CD14-positive monocyte (primary cell): ENCODE results near the gene GSE1. TPM values are rescaled to one million over a fixed set of nuclear protein-coding genes. Genes with fewer than 3 reads are reported as not detected.

ENCODE experiments used
- DNase-seq, 3 donors: peaks; one replicate each; pipeline ENCODE4 v3.0.0-alpha.2; 2011 to 2022
- H2AFZ ChIP-seq: 2 replicates; pipeline ENCODE4 v1.6.0; 2012; ENCODE audit warnings: mild to moderate bottlenecking, low read depth, low read length, inconsistent platforms; ENCODE audit not compliant: insufficient read depth, poor library complexity, severe bottlenecking
- H3K27ac ChIP-seq, 2 donors: 1 replicate in 1 of 2; 2 replicates in 1 of 2; pipeline ENCODE4 v1.5.1; 2012 to 2013; ENCODE audit warnings: low read length in 2 of 2, control low read depth in 1 of 2, inconsistent platforms in 1 of 2, low read depth in 1 of 2, mild to moderate bottlenecking in 1 of 2
- H3K27me3 ChIP-seq, 2 donors: one replicate each; pipeline versions ENCODE4 v1.6.0 to v1.6.1; 2011 to 2013; ENCODE audit warnings: low read length in 2 of 2; ENCODE audit not compliant: control insufficient read depth in 2 of 2, insufficient read depth in 2 of 2
- H3K36me3 ChIP-seq, 2 donors: replicated peaks in 1 of 2; 1 replicate in 1 of 2; 2 replicates in 1 of 2; pipeline versions ENCODE4 v1.5.1 to v1.6.1; 2012 to 2013; ENCODE audit warnings: low read length in 2 of 2, control low read depth in 1 of 2, inconsistent platforms in 1 of 2, mild to moderate bottlenecking in 1 of 2; ENCODE audit not compliant: insufficient read depth in 2 of 2, control insufficient read depth in 1 of 2
- H3K4me1 ChIP-seq, 2 donors: 1 replicate in 1 of 2; 2 replicates in 1 of 2; pipeline versions ENCODE4 v1.5.1 to v1.6.1; 2012 to 2013; ENCODE audit warnings: low read length in 2 of 2, control low read depth in 1 of 2, inconsistent platforms in 1 of 2, mild to moderate bottlenecking in 1 of 2, moderate library complexity in 1 of 2; ENCODE audit not compliant: insufficient read depth in 2 of 2, control insufficient read depth in 1 of 2
- H3K4me2 ChIP-seq: replicated peaks from 2 replicates; pipeline ENCODE3; 2012; ENCODE audit warnings: low read length, moderate library complexity, mild to moderate bottlenecking; ENCODE audit not compliant: poor library complexity, severe bottlenecking; ENCODE audit errors: extremely low read depth
- H3K4me3 ChIP-seq, 3 experiments: fragments of 200-600 bp in 1 of 3; sonication (generic) in 1 of 3; replicated peaks in 1 of 3; 1 replicate in 2 of 3; 2 replicates in 1 of 3; pipeline ENCODE4 v1.5.1; 2011 to 2013; ENCODE audit warnings: low read length in 3 of 3, mild to moderate bottlenecking in 3 of 3, control low read depth in 2 of 3, low read depth in 2 of 3, inconsistent platforms in 1 of 3, moderate library complexity in 1 of 3
- H3K79me2 ChIP-seq: 2 replicates; pipeline ENCODE4 v1.6.0; 2012; ENCODE audit warnings: mild to moderate bottlenecking, control low read depth, inconsistent platforms, low read length, moderate library complexity; ENCODE audit not compliant: insufficient read depth
- H3K9ac ChIP-seq: 2 replicates; pipeline ENCODE4 v1.6.0; 2017; ENCODE audit warnings: low read length, mild to moderate bottlenecking; ENCODE audit not compliant: insufficient read depth, poor library complexity, severe bottlenecking
- H3K9me3 ChIP-seq, 2 donors: replicated peaks in 1 of 2; 1 replicate in 1 of 2; 2 replicates in 1 of 2; pipeline versions ENCODE4 v1.5.1 to v1.6.1; 2012 to 2013; ENCODE audit warnings: low read length in 2 of 2, control low read depth in 1 of 2; ENCODE audit not compliant: control insufficient read depth in 1 of 2, insufficient read depth in 1 of 2
- H4K20me1 ChIP-seq: 2 replicates; pipeline ENCODE4 v1.6.0; 2012; ENCODE audit warnings: mild to moderate bottlenecking, low read length, control low read depth, moderate library complexity; ENCODE audit not compliant: insufficient read depth
- H3K27ac Mint-ChIP-seq, 7 donors: one replicate each; pipeline ENCODE4 v1.8.0; 2020; ENCODE audit warnings: mild to moderate bottlenecking in 7 of 7, mixed read lengths in 7 of 7, moderate library complexity in 6 of 7, inconsistent platforms in 2 of 7
- H3K27me3 Mint-ChIP-seq, 3 donors: one replicate each; pipeline ENCODE4 v1.8.0; 2021 to 2022; ENCODE audit warnings: low read depth in 3 of 3, mild to moderate bottlenecking in 3 of 3, mixed read lengths in 3 of 3, moderate library complexity in 3 of 3, inconsistent platforms in 1 of 3
- H3K36me3 Mint-ChIP-seq, 2 donors: one replicate each; pipeline ENCODE4 v1.8.0; 2020; ENCODE audit warnings: mixed read lengths in 2 of 2, inconsistent platforms in 1 of 2, mild to moderate bottlenecking in 1 of 2
- H3K4me1 Mint-ChIP-seq: one replicate; pipeline ENCODE4 v1.8.0; 2020; ENCODE audit warnings: mild to moderate bottlenecking, mixed read lengths
- H3K4me3 Mint-ChIP-seq, 2 donors: one replicate each; pipeline ENCODE4 v1.8.0; 2020; ENCODE audit warnings: mild to moderate bottlenecking in 2 of 2, mixed read lengths in 2 of 2, moderate library complexity in 1 of 2
- H3K9me3 Mint-ChIP-seq, 7 donors: one replicate each; pipeline ENCODE4 v1.8.0; 2020 to 2022; ENCODE audit warnings: mixed read lengths in 7 of 7, mild to moderate bottlenecking in 6 of 7, moderate library complexity in 6 of 7, inconsistent platforms in 2 of 7
- WGBS: methylation state at CpG from one replicate; pipeline ENCODE4 v1.1.5; 2013; ENCODE audit warnings: missing lambda C conversion rate; ENCODE audit not compliant: insufficient coverage; 5-methylcytosine and 5-hydroxymethylcytosine counted together
- intact Hi-C, 2 donors: fragments of 100-400 bp; cut with micrococcal nuclease; formaldehyde crosslinking; loops; one replicate each; pipeline versions ENCODE4 v1.15.0 to v1.15.1; 2023
- polyA plus RNA-seq, 3 donors: library from polyadenylated mRNA; depleted of rRNA in 1 of 3; unstranded in 2 of 3; stranded (reverse) in 1 of 3; fragments of 300-500 nt in 2 of 3; fragments of >200 nt in 1 of 3; fragmentation: Illumina TruSeq in 2 of 3; gene quantifications; 1 replicate in 2 of 3; 2 replicates in 1 of 3; pipeline ENCODE4 v1.2.3, GENCODE V29; 2012 to 2021
- TF ChIP-seq, protein P1 (sequence below): fragments of 200-600 bp; IDR thresholded peaks from one replicate; pipeline ENCODE4 v1.8.0; 2022; ENCODE audit warnings: antibody characterized with exemption, mild to moderate bottlenecking

The GSE1 gene
- polyA plus RNA-seq, 3 donors = 0.67 to 38.9 (median 0.86) TPM

DNA sequence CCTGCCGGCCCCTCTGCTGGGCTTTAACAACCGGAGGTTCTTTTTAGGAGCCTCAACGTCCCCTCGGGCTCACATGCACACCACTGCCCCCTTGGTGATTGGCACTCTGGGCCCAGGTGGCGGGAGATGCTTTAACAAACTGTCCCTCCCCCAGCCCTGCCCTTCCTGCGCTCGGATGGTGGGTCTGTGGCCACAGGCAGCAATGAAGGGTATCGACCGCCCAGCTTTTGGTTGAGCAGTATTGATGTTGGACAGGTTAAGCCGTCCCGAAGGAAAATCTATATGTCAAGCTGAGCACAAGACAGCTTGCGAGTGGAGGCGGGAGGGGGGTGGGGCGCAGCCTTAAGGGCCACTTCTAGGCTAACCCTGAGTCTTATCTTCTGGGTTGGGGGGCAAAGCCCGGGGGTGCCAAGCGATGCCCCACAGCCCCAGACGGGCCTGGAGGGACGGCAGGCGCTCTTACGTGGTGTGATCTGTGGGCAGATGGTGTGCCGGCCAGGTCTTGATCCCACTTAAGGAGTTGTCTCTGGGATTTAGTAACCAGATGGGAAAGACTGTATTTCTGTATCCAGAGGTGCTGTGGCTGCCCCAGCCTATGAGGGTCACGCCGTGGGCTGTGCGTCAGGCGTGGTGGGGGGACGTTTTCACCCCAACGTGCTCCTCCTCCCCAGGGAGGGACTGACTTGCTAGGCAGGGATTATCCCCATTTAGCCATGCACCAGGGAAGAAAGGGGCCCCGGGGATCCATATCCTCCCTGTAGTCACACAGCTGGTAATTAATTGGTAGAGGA, 6.2 kb downstream of the GSE1 start:
- Histone ChIP-seq H3K4me3 (no peak overlapping the region), H3K9ac (no peak overlapping the region), H3K27me3 (no peaks in the 10 kb centered on the region), H3K27ac (no peak overlapping the region), H3K4me1 (peaks cover 38 to 39% of the 10 kb centered on the region in 2 donors), H3K36me3 (peaks cover 3 to 5% of the 10 kb centered on the region in 2 donors), H3K79me2 (peaks cover 92% of the 10 kb centered on the region), H4K20me1 (peaks cover 94% of the 10 kb centered on the region), H2AFZ (no peak overlapping the region), H3K9me3 (no peaks in the 10 kb centered on the region), H3K4me2 (no peak overlapping the region)
- Mint-ChIP-seq H3K36me3 (peaks cover 10 to 13% of the 10 kb centered on the region in 2 donors), H3K9me3 (peaks cover 0 to 3% (median 0%) of the 10 kb centered on the region in 7 donors), H3K27ac (no peak overlapping the region), H3K4me3 (peak overlapping the region in 1 of 2 donors; percentile 27), H3K27me3 (peaks cover 0 to 7% (median 0%) of the 10 kb centered on the region in 3 donors), H3K4me1 (peaks cover 49% of the 10 kb centered on the region)
- intact Hi-C loops = loop anchor here (5.0 to 10.0 kb wide), 4 partner anchors 62 to 314 kb away; partner anchors contain the start of gene GINS2 (in 1 of the 2)
- DNase-seq = no peak
- 98% methylated on average over 22 of the region's 28 CpGs for WGBS
- TF ChIP-seq, protein P1, sequence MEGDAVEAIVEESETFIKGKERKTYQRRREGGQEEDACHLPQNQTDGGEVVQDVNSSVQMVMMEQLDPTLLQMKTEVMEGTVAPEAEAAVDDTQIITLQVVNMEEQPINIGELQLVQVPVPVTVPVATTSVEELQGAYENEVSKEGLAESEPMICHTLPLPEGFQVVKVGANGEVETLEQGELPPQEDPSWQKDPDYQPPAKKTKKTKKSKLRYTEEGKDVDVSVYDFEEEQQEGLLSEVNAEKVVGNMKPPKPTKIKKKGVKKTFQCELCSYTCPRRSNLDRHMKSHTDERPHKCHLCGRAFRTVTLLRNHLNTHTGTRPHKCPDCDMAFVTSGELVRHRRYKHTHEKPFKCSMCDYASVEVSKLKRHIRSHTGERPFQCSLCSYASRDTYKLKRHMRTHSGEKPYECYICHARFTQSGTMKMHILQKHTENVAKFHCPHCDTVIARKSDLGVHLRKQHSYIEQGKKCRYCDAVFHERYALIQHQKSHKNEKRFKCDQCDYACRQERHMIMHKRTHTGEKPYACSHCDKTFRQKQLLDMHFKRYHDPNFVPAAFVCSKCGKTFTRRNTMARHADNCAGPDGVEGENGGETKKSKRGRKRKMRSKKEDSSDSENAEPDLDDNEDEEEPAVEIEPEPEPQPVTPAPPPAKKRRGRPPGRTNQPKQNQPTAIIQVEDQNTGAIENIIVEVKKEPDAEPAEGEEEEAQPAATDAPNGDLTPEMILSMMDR = no peak

DNA sequence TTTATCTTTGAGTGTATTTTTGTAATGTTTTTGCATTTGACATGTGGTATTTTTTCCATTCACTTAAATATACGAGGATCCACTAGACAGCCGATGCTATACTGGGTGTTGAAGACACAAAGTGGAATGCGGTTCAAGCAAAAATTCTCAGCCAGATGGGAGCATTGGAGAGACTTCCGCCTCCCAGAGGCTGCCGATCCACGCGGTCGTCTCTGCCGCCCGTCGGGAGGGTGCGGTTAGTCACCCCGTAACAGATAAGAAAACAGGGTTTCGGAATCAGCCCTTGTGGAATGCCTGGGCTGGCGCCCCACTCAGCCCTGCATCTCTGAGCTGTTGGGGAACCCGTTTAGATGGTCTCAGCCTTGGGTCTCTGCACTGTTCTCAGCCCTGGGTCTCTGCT, 7.3 kb downstream of the GSE1 start:
- Histone ChIP-seq H3K9me3 (no peaks in the 10 kb centered on the region), H2AFZ (no peak overlapping the region), H4K20me1 (peaks cover 94% of the 10 kb centered on the region), H3K4me3 (no peak overlapping the region), H3K27ac (no peak overlapping the region), H3K4me2 (no peak overlapping the region), H3K79me2 (peaks cover 92% of the 10 kb centered on the region), H3K36me3 (peaks cover 5 to 11% of the 10 kb centered on the region in 2 donors), H3K4me1 (peaks cover 28 to 29% of the 10 kb centered on the region in 2 donors), H3K27me3 (no peaks in the 10 kb centered on the region), H3K9ac (no peak overlapping the region)
- Mint-ChIP-seq H3K27me3 (no peaks in the 10 kb centered on the region), H3K27ac (peak overlapping the region in 1 of 7 donors; percentile 9), H3K36me3 (peaks cover 14 to 19% of the 10 kb centered on the region in 2 donors), H3K4me3 (no peak overlapping the region), H3K4me1 (peaks cover 39% of the 10 kb centered on the region), H3K9me3 (peaks cover 0 to under 1% (median 0%) of the 10 kb centered on the region in 7 donors)
- no peak for DNase-seq
- 98% methylated on average over 16 of the region's 16 CpGs for WGBS
- TF ChIP-seq, protein P1 = no peak
- intact Hi-C loops = no loop called here
